ENCODE data around the gene CCDC121. TPM values are rescaled to one million over a fixed set of nuclear protein-coding genes. Genes with fewer than 3 reads are reported as not detected.

The CCDC121 gene
- total and polyA plus RNA-seq, 9 of the 15 experiments (the other 6 are each of a cell fraction or from before 2014, with no cell fraction given), result 2.2 to 4.7 (median 4.1) TPM

GRCh38 chr2:27655155-27655951, 26.5 kb upstream of the CCDC121 start:
- CTCF ChIA-PET (ENCODE audit: low intra/inter-chr PET ratio), result no interaction called here
- in situ Hi-C loops (cut with MboI) (no loop called here), intact Hi-C loops (cut with micrococcal nuclease) (no loop called here)
- no peak for DNase-seq (ENCODE audit: extremely low read depth in 1 of 4, low spot score in 3 of 4)
- ATAC-seq, result no peak
- Histone ChIP-seq H3K4me1 (replicated peaks in 1 of 2; ENCODE audit: control insufficient read depth in 2 of 2, insufficient read depth in 2 of 2, low read length in 2 of 2) (no peaks in the 10 kb centered on the region), H3K4me2 (ENCODE audit: insufficient read depth, low read length) (no peak overlapping the region), H2AFZ (ENCODE audit: low read depth, low read length) (no peak overlapping the region), H3K27ac (ENCODE audit: extremely low read depth, low read depth, low read length) (no peak overlapping the region), H3K4me3 (no peak overlapping the region), H3K36me3 (ENCODE audit: control insufficient read depth, insufficient read depth, low read length) (peaks cover 96% of the 10 kb centered on the region), H3K79me2 (ENCODE audit: control insufficient read depth, insufficient read depth, low read length) (no peaks in the 10 kb centered on the region), H3K9me3 (replicated peaks; ENCODE audit: control insufficient read depth, insufficient read depth, low read depth, low read length) (no peaks in the 10 kb centered on the region), H3K27me3 (ENCODE audit: control insufficient read depth in 2 of 2, insufficient read depth in 2 of 2, low read length in 2 of 2) (no peaks in the 10 kb centered on the region), H4K20me1 (replicated peaks; ENCODE audit: control insufficient read depth, insufficient read depth, low read length) (no peaks in the 10 kb centered on the region; the same call in 1 of the 2 replicates), H3K9me1 (ENCODE audit: control insufficient read depth, insufficient read depth, low read length) (no peaks in the 10 kb centered on the region), H3K9ac (ENCODE audit: insufficient read depth in 1 of 2, low read depth in 2 of 2, low read length in 2 of 2) (no peak overlapping the region; a peak in 1 of 4 replicates)
- WGBS (ENCODE audit: insufficient coverage, low coverage, missing lambda C conversion rate), result 77% methylated on average over 7 of the region's 7 CpGs
- FAIRE-seq, result no peak
- POLR2A ChIA-PET, result interaction anchor here (0.7 to 2.4 kb wide), 4 partner anchors 8 to 541 kb away, joined by 3 to 13 read pairs (median 4); partner anchors contain the start of genes SLC4A1AP and SUPT7L
- no TSS peak for BruUV-seq (replicated peaks)
- TF ChIP-seq NR4A1 (CRISPR knock-in tag; IDR thresholded peaks at IDR 0.05), result no peak
- no peak for TF ChIP-seq NR4A1 (tag; IDR thresholded peaks at IDR 0.05)
- TF ChIP-seq CHD2 (IDR thresholded peaks at IDR 0.05; ENCODE audit: low read depth, low read length), result no peak
- TF ChIP-seq KDM2B (CRISPR knock-in tag; IDR thresholded peaks at IDR 0.05), result no peak
- TF ChIP-seq FOXM1 (IDR thresholded peaks at IDR 0.05; ENCODE audit: low read depth), result no peak
- no peak for TF ChIP-seq FOXM1 (CRISPR knock-in tag; IDR thresholded peaks at IDR 0.05; ENCODE audit: low read depth)
- no peak for TF ChIP-seq TAF1 (IDR thresholded peaks at IDR 0.05; ENCODE audit: control insufficient read depth, extremely low read depth, insufficient read depth, low read length, severe bottlenecking)
- no peak for TF ChIP-seq ZNF134 (CRISPR knock-in tag; conservative IDR thresholded peaks at IDR 0.05)
- TF ChIP-seq C11orf30 (IDR thresholded peaks at IDR 0.05; ENCODE audit: low read depth), result peak; percentile 75
- TF ChIP-seq MEF2A (IDR thresholded peaks at IDR 0.05; ENCODE audit: control insufficient read depth, low read depth, low read length), result no peak
- no peak for TF ChIP-seq NFRKB (IDR thresholded peaks at IDR 0.05; ENCODE audit: low read depth)
- TF ChIP-seq ILF3 (IDR thresholded peaks at IDR 0.05; ENCODE audit: borderline replicate concordance), result no peak
- TF ChIP-seq ZNF143 (CRISPR knock-in tag; IDR thresholded peaks at IDR 0.05), result no peak
- TF ChIP-seq NFE2 (IDR thresholded peaks at IDR 0.05; ENCODE audit: low read depth), result no peak
- TF ChIP-seq HDAC8 (tag; IDR thresholded peaks at IDR 0.05), result no peak
- TF ChIP-seq CTBP1 (IDR thresholded peaks at IDR 0.05; ENCODE audit: borderline replicate concordance), result no peak
- no peak for TF ChIP-seq ZFX (CRISPR knock-in tag; IDR thresholded peaks at IDR 0.05)
- no peak for TF ChIP-seq ZSCAN32 (CRISPR knock-in tag; IDR thresholded peaks at IDR 0.05)
- TF ChIP-seq MAFK (IDR thresholded peaks at IDR 0.05; ENCODE audit: low read length), result peak; percentile 61; the same call in 1 of the 2 replicates
- TF ChIP-seq ZNF140 (CRISPR knock-in tag; IDR thresholded peaks at IDR 0.05), result no peak
- peak; percentile 72 for TF ChIP-seq MAFG (tag; conservative IDR thresholded peaks at IDR 0.05)
- no peak for TF ChIP-seq POU5F1 (IDR thresholded peaks at IDR 0.05; ENCODE audit: borderline replicate concordance, low read depth, low read length, partially characterized antibody)
- TF ChIP-seq SAFB (IDR thresholded peaks at IDR 0.05; ENCODE audit: borderline replicate concordance, low read depth, low read length), result no peak

All from K562 (cell line).